Measurements from ENCODE around the gene HEPH.

GRCh38 chrX:66150163-66150562 lies 13.9 kb upstream of the HEPH start:
- TF ChIP-seq CTCF (IDR thresholded peaks at IDR 0.05; ENCODE audit: borderline replicate concordance, extremely low read depth, low read length, poor library complexity, severe bottlenecking) = no peak
- no peak for TF ChIP-seq EZH2 (IDR thresholded peaks at IDR 0.05; ENCODE audit: borderline replicate concordance, low read depth, low read length, severe bottlenecking)
